Gastrocnemius medialis (tissue), 4 donors: ENCODE data around the gene ADAMTSL3. TPM values are rescaled to one million over a fixed set of nuclear protein-coding genes. Genes with fewer than 3 reads are reported as not detected.

ENCODE experiments used
- ATAC-seq, 2 donors: fragments of 150-250 bp; one replicate each; pipeline ENCODE4 v1.9.1; 2016
- DNase-seq, 2 donors: peaks; one replicate each; pipeline ENCODE4 v3.0.0-alpha.2; 2019
- H3K27ac ChIP-seq, 4 donors: fragments of 200-600 bp; sonication (generic); 1 replicate in 1 of 4; 2 replicates in 3 of 4; pipeline ENCODE4 v1.5.1; 2016 to 2018; ENCODE audit warnings: mild to moderate bottlenecking in 2 of 4, moderate library complexity in 1 of 4
- H3K27me3 ChIP-seq, 3 donors: fragments of 200-600 bp; sonication (generic) in 2 of 3; 1 replicate in 1 of 3; 2 replicates in 2 of 3; pipeline versions ENCODE4 v1.5.1 to v1.6.0; 2016 to 2019; ENCODE audit warnings: mild to moderate bottlenecking in 1 of 3, moderate library complexity in 1 of 3
- H3K36me3 ChIP-seq, 2 donors: fragments of 200-600 bp; sonication (generic) in 1 of 2; one replicate each; pipeline ENCODE4 v1.5.1; 2017 to 2018
- H3K4me1 ChIP-seq, 2 donors: fragments of 200-600 bp; sonication (generic) in 1 of 2; one replicate each; pipeline ENCODE4 v1.5.1; 2016 to 2017; ENCODE audit warnings: mild to moderate bottlenecking in 2 of 2
- H3K4me3 ChIP-seq, 4 donors: fragments of 200-600 bp; sonication (generic) in 3 of 4; 1 replicate in 1 of 4; 2 replicates in 3 of 4; pipeline ENCODE4 v1.5.1; 2016 to 2019; ENCODE audit warnings: mild to moderate bottlenecking in 2 of 4
- H3K9me3 ChIP-seq, 3 donors: fragments of 200-600 bp; sonication (generic) in 2 of 3; 1 replicate in 1 of 3; 2 replicates in 2 of 3; pipeline ENCODE4 v1.5.1; 2016 to 2019
- POLR2A ChIP-seq, 2 donors: fragments of 450-650 bp; IDR thresholded peaks; one replicate each; pipeline ENCODE4 v1.6.1; 2017; ENCODE audit warnings: antibody characterized with exemption in 2 of 2, mild to moderate bottlenecking in 2 of 2, moderate library complexity in 2 of 2
- in situ Hi-C, 4 donors: fragments of 200-750 bp; cut with MboI; loops; one replicate each; pipeline versions ENCODE4 v1.15.0 to v1.8.0; 2017; ENCODE audit warnings: low sequenced_read_pairs in 4 of 4
- intact Hi-C: fragments of 100-400 bp; cut with DNase I; formaldehyde crosslinking; loops from one replicate; pipeline ENCODE4 v1.15.1; 2023; ENCODE audit warnings: low total_unique reads
- total RNA-seq, 4 donors: library from RNA; depleted of rRNA; stranded (reverse); fragments of >200 nt; gene quantifications; one replicate each; pipeline versions ENCODE4 v1.1.0 to v1.2.3, GENCODE V29; 2016
- TF ChIP-seq, protein P1 (sequence below), 5 experiments: fragments of 450-650 bp in 3 of 5; fragments of 200-600 bp in 2 of 5; sonication (generic) in 2 of 5; IDR thresholded peaks in 4 of 5; conservative IDR thresholded peaks in 1 of 5; 1 replicate in 4 of 5; 2 replicates in 1 of 5; pipeline ENCODE4 v1.5.1; 2016 to 2019; ENCODE audit warnings: antibody characterized with exemption in 5 of 5, mild to moderate bottlenecking in 3 of 5, moderate library complexity in 3 of 5

ADAMTSL3 gene
- total RNA-seq, 4 donors from 2014 or later: 0.66 to 2.9 (median 0.76) TPM

DNA sequence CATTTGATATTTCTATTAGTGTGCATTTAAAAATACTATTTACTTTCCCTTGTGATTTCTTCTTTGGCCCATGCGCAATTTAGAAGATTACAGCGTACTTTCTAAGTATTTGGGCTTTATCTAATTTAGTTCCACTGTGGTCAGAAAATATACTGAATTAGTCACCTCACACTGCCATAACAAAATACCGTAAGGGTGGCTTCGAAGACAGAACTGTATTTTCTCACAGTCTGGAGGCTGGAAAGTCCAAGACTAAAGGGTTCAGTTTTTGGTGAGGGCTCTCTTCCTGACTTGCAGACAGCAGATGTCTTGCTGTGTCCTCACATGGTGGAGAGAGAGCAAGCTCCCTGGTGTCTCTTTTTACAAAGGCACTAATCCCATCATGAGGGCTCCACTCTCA lies 286.2 kb downstream of the ADAMTSL3 start:
- no peak overlapping the region for H3K4me3 ChIP-seq
- H3K4me1 ChIP-seq: no peaks in the 10 kb centered on the region
- no peaks in the 10 kb centered on the region for H3K36me3 ChIP-seq
- TF ChIP-seq, protein P1, sequence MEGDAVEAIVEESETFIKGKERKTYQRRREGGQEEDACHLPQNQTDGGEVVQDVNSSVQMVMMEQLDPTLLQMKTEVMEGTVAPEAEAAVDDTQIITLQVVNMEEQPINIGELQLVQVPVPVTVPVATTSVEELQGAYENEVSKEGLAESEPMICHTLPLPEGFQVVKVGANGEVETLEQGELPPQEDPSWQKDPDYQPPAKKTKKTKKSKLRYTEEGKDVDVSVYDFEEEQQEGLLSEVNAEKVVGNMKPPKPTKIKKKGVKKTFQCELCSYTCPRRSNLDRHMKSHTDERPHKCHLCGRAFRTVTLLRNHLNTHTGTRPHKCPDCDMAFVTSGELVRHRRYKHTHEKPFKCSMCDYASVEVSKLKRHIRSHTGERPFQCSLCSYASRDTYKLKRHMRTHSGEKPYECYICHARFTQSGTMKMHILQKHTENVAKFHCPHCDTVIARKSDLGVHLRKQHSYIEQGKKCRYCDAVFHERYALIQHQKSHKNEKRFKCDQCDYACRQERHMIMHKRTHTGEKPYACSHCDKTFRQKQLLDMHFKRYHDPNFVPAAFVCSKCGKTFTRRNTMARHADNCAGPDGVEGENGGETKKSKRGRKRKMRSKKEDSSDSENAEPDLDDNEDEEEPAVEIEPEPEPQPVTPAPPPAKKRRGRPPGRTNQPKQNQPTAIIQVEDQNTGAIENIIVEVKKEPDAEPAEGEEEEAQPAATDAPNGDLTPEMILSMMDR (IDR thresholded peaks at IDR 0.05 in 4 of 5, conservative IDR thresholded peaks at IDR 0.05 in 1 of 5): no peak
- no peak for TF ChIP-seq POLR2A (IDR thresholded peaks at IDR 0.05)
- no peak for DNase-seq
- H3K9me3 ChIP-seq: no peaks in the 10 kb centered on the region
- in situ Hi-C loops: no loop called here
- intact Hi-C loops: no loop called here
- H3K27ac ChIP-seq: no peak overlapping the region
- H3K27me3 ChIP-seq: no peaks in the 10 kb centered on the region
- ATAC-seq: no peak

DNA sequence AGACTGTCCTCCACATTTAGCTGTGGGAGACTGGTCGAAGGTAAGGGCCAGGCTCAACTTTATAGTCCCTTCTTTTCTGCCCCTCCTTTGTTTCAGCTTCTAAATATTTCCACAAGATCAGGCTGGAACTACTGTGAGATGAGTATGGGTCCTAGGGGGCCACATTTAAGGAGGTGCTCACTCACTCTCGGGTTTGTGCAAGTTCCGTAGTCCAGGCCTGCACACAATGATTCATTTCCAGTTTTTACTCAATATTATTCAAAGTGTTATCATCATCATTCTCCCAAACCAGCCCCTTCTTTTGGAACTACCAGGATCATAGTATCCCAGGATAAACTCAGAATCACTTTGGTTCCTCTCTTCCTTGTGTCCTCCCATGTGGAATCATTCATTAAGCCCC lies 289.1 kb downstream of the ADAMTSL3 start:
- ATAC-seq (no peak), DNase-seq (no peak)
- Histone ChIP-seq H3K4me1 (no peaks in the 10 kb centered on the region), H3K9me3 (no peaks in the 10 kb centered on the region), H3K27me3 (no peaks in the 10 kb centered on the region), H3K4me3 (no peak overlapping the region), H3K27ac (no peak overlapping the region), H3K36me3 (no peaks in the 10 kb centered on the region)
- in situ Hi-C loops: no loop called here
- no peak for TF ChIP-seq POLR2A (IDR thresholded peaks at IDR 0.05)
- TF ChIP-seq, protein P1 (IDR thresholded peaks at IDR 0.05 in 4 of 5, conservative IDR thresholded peaks at IDR 0.05 in 1 of 5): no peak
- intact Hi-C loops: no loop called here

DNA sequence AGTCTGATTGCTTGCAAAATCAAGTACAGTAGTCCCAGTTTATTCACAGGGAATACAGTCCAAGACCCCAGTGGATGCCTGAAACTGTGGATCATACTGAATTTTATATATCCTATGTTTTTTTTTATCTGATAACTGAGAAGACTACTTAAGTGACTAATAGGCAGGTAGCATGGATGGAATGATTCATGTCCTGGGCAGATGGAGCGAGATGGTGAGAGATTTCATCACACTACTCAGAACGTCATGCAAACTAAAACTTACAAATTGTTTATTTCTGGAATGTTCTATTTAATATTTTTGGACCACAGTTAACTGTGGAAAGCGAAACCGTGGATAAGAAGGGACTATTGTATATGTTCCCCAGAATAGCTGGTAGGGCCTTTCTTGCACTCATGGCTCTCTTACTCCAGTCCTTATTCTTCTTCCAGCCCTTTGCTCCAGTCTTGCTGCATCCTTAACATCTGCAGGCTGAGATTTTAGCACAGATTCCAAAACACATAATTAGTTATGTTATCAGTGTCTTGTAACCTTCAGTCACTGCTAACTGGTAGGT lies 290.0 kb downstream of the ADAMTSL3 start:
- no peak for ATAC-seq
- Histone ChIP-seq H3K27me3 (no peaks in the 10 kb centered on the region), H3K9me3 (no peaks in the 10 kb centered on the region), H3K36me3 (no peaks in the 10 kb centered on the region), H3K4me1 (no peaks in the 10 kb centered on the region), H3K27ac (no peak overlapping the region), H3K4me3 (no peak overlapping the region)
- in situ Hi-C loops: no loop called here
- no peak for TF ChIP-seq POLR2A (IDR thresholded peaks at IDR 0.05)
- DNase-seq: no peak
- intact Hi-C loops: no loop called here

DNA sequence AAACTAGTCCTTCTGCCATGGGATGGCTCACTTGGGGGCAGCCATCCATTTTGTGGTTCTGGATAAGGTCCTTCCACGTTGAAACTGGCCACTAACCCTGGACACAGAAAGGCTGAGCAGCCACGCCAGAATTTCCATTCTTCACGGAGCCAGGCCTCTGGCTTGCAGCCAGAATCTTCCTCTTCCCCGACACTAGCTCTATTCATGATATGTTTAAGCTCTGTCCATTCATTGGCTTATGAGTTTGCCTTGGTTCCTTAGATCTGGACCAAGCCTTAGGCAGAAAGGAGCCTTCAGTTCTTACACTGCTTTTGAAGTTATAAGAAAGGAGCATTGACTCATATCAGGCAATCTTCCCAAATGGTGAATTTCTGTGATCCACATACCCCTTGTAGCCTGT lies 293.2 kb downstream of the ADAMTSL3 start:
- intact Hi-C loops (no loop called here), in situ Hi-C loops (no loop called here)
- Histone ChIP-seq H3K27ac (no peak overlapping the region), H3K36me3 (no peaks in the 10 kb centered on the region), H3K9me3 (no peaks in the 10 kb centered on the region), H3K4me3 (no peak overlapping the region), H3K27me3 (no peaks in the 10 kb centered on the region), H3K4me1 (no peaks in the 10 kb centered on the region)
- TF ChIP-seq, protein P1 (IDR thresholded peaks at IDR 0.05 in 4 of 5, conservative IDR thresholded peaks at IDR 0.05 in 1 of 5): no peak
- no peak for ATAC-seq
- DNase-seq: no peak

DNA sequence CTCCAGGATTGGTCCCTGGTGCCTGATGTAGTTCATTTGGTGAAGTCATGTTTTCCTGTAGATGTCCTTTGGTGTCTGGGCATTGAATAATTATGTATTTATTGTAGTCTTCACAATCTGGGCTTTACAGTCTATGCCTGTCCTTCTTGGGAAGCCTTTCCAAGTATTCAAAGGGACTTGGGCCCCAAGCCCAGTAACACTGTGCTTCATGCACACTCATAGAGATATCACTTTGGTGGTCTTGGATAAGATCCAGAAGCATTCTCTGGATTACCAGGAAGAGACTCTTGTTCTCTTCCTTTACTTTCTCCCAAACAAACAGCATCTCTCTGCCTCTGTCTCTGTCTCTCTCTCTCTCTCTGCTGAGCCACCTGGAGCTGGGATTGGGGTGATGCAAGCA lies 300.6 kb downstream of the ADAMTSL3 start:
- in situ Hi-C loops (no loop called here), intact Hi-C loops (no loop called here)

More for the DNA sequence above, 300.6 kb downstream of the ADAMTSL3 start:
- H3K27me3 ChIP-seq: no peaks in the 10 kb centered on the region
- no peak for ATAC-seq
- DNase-seq: no peak
- H3K4me1 ChIP-seq: no peaks in the 10 kb centered on the region
- no peaks in the 10 kb centered on the region for H3K36me3 ChIP-seq
- no peaks in the 10 kb centered on the region for H3K9me3 ChIP-seq
- no peak overlapping the region for H3K27ac ChIP-seq
- H3K4me3 ChIP-seq: no peak overlapping the region
- TF ChIP-seq, protein P1 (IDR thresholded peaks at IDR 0.05 in 4 of 5, conservative IDR thresholded peaks at IDR 0.05 in 1 of 5): no peak
- TF ChIP-seq POLR2A (IDR thresholded peaks at IDR 0.05): no peak
